Right atrium auricular region (tissue), 2 donors: Measurements from ENCODE around the gene TCERG1. TPM values are rescaled to one million over a fixed set of nuclear protein-coding genes. Genes with fewer than 3 reads are reported as not detected.

Source experiments
- DNase-seq: peaks from one replicate; pipeline ENCODE4 v3.0.0-alpha.2; 2019; ENCODE audit warnings: low spot score
- H3K27ac ChIP-seq, 2 donors: fragments of 200-600 bp; sonication (generic); 1 replicate in 1 of 2; 2 replicates in 1 of 2; pipeline ENCODE4 v1.5.1; 2016 to 2019
- H3K27me3 ChIP-seq, 2 donors: fragments of 200-600 bp; sonication (generic); one replicate each; pipeline versions ENCODE4 v1.5.1 to v1.6.0; 2017 to 2019
- H3K36me3 ChIP-seq: fragments of 200-600 bp; sonication (generic); one replicate; pipeline ENCODE4 v1.5.1; 2016
- H3K4me1 ChIP-seq, 2 donors: fragments of 200-600 bp; sonication (generic); one replicate each; pipeline versions ENCODE4 v1.5.1 to v1.6.0; 2017 to 2019
- H3K4me3 ChIP-seq, 2 donors: fragments of 200-600 bp; sonication (generic); 1 replicate in 1 of 2; 2 replicates in 1 of 2; pipeline ENCODE4 v1.5.1; 2017 to 2019; ENCODE audit warnings: mild to moderate bottlenecking in 1 of 2, moderate library complexity in 1 of 2
- H3K9me3 ChIP-seq, 2 donors: fragments of 200-600 bp; sonication (generic); one replicate each; pipeline ENCODE4 v1.5.1; 2019
- total RNA-seq, 2 donors: library from RNA; depleted of rRNA; stranded (reverse); fragments of >200 nt; gene quantifications; one replicate each; pipeline ENCODE4 v1.1.0, GENCODE V29; 2016
- TF ChIP-seq, protein P1 (sequence below), 2 donors: fragments of 200-600 bp; sonication (generic); IDR thresholded peaks; one replicate each; pipeline ENCODE4 v1.5.1; 2019; ENCODE audit warnings: antibody characterized with exemption in 2 of 2

TCERG1 gene
- total RNA-seq, 2 donors from 2014 or later = 19.1 to 20.5 TPM

DNA sequence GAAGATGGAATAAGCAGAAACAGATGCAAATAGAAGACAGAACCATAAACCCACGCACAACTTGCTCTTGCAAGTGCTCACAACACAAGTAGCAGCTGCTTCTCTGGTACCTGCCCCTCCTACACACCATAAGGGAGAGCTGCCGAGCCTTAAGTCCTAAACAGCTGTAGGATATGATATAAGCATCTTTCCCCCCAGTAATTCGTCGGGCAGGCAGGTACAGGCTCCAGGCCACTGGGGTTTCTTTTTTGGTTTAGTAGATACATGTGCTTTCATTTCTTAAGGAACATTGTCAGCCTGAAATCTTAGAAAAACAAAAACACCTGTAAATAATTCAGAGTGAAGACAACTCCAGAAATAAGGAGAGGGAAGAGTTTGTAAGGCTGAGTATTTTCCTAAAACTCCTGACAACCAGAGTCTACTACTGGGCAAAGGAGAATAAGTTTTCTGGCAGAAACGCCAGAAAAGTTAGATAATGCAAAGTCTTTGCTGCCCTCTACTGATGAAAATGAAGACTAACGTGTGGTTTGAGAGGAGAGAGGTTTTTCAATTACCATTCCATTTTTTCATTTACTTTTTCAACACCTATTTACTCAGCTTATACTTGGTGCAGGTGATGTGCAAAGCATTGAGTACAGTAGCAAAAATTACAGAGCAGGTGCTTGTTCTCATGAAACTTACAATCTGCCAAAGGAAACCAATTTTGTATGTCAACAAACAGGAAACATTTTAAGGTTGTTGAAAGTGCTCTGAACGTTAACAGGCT is 20.1 kb upstream of the TCERG1 start:
- no peaks in the 10 kb centered on the region for H3K9me3 ChIP-seq
- TF ChIP-seq, protein P1, sequence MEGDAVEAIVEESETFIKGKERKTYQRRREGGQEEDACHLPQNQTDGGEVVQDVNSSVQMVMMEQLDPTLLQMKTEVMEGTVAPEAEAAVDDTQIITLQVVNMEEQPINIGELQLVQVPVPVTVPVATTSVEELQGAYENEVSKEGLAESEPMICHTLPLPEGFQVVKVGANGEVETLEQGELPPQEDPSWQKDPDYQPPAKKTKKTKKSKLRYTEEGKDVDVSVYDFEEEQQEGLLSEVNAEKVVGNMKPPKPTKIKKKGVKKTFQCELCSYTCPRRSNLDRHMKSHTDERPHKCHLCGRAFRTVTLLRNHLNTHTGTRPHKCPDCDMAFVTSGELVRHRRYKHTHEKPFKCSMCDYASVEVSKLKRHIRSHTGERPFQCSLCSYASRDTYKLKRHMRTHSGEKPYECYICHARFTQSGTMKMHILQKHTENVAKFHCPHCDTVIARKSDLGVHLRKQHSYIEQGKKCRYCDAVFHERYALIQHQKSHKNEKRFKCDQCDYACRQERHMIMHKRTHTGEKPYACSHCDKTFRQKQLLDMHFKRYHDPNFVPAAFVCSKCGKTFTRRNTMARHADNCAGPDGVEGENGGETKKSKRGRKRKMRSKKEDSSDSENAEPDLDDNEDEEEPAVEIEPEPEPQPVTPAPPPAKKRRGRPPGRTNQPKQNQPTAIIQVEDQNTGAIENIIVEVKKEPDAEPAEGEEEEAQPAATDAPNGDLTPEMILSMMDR (IDR thresholded peaks at IDR 0.05) = peak; percentile 48 to 75
- H3K4me3 ChIP-seq = no peak overlapping the region
- no peaks in the 10 kb centered on the region for H3K36me3 ChIP-seq
- no peak for DNase-seq
- no peak overlapping the region for H3K27ac ChIP-seq
- no peaks in the 10 kb centered on the region for H3K4me1 ChIP-seq
- no peaks in the 10 kb centered on the region for H3K27me3 ChIP-seq

DNA sequence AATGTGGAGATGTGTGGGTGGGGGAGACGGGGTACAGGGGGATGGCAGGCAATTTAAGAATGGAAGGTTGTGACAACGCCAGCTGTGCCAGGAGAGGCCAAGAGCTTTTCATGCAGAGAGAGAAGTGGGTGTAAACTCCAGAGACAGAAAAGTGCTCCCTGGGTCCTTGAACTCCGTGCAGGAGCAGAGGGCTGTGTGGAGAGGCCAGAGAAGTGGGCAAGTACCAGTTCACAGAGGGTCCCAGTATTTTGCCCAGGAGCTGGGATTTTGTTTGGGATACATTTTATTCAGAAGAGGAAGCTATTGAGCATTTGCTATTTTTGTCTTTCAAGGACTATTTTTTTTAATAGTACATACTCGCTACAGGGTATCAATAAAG is 19.5 kb upstream of the TCERG1 start:
- no peak overlapping the region for H3K27ac ChIP-seq
- TF ChIP-seq, protein P1 (IDR thresholded peaks at IDR 0.05) = no peak

DNA sequence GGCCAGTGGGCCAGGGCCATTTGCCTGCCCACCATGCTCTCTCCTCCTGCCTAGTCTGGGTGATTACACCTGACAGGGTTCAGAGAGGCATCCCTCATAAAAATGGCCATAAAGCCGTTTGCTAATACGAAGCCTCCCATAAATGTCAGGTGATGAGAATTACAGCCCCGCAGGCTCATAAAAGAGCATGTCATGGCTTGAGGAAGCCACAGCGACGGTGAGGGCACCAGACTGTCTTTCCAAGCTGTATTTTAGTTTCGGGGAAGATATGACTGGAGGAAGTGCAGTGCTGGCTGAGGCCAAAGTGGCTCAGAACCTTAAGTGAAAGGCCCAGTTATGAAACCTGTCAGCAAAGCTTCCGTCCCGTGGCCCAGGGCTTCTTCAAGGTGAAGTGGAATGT is 18.5 kb upstream of the TCERG1 start:
- no peaks in the 10 kb centered on the region for H3K4me1 ChIP-seq
- H3K36me3 ChIP-seq = no peaks in the 10 kb centered on the region
- H3K27ac ChIP-seq = no peak overlapping the region
- no peak for DNase-seq
- TF ChIP-seq, protein P1 (IDR thresholded peaks at IDR 0.05) = no peak
- no peak overlapping the region for H3K4me3 ChIP-seq
- no peaks in the 10 kb centered on the region for H3K27me3 ChIP-seq
- no peaks in the 10 kb centered on the region for H3K9me3 ChIP-seq

More for the DNA sequence above, 19.5 kb upstream of the TCERG1 start:
- H3K27me3 ChIP-seq = no peaks in the 10 kb centered on the region
- no peaks in the 10 kb centered on the region for H3K9me3 ChIP-seq
- H3K36me3 ChIP-seq = no peaks in the 10 kb centered on the region
- no peaks in the 10 kb centered on the region for H3K4me1 ChIP-seq
- DNase-seq = no peak
- H3K4me3 ChIP-seq = no peak overlapping the region

DNA sequence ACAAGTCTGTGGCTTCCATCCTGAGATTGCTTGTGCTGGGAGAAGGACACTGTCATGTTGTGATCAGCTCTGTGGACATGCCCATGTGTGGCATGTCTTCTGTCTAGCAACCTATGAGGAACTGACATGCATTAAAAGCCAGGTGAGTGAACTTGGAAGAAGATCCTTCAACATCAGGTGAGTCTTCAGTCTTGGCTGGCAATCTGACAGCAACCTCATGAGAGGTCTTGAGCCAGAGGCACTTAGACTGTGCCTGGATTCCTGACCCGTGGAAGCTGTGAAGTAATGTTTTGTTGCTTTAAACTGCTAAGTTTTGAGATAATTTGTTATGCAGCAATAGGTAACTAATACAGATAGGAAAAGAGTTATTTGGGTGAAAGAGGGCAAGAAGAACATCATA is 6.8 kb upstream of the TCERG1 start:
- H3K27ac ChIP-seq = no peak overlapping the region

DNA sequence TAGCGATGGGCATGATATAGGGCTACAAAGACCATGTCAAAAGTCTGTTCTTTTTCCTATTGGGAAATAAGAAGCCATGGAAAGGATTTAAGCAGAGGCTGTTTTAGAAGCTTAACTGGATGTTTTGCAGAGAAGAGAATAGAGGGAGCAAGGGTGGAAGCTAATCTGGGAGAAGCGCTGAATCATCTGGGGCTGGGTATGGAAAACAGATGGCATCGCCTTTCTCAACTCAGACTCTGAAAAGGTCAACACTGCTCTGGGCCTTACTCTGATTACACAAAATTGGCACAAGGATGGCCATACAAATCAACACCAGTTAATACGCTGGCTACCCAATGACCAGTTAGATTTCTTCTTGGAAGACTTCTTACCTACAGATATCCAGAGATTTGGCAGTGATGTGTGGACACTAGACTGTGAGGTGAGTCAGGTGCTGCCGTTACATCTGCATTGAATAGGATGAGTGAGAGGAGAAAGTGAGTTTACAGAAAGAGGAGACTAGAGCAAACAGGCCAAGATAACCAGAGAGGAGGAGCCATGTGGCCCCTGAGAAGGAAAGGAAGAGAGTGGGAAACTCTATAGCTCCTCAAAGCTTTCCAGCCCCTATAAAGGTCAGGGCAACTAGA is 6.2 kb upstream of the TCERG1 start:
- Histone ChIP-seq H3K4me3 (no peak overlapping the region), H3K9me3 (no peaks in the 10 kb centered on the region), H3K36me3 (no peaks in the 10 kb centered on the region), H3K27me3 (no peaks in the 10 kb centered on the region), H3K4me1 (no peaks in the 10 kb centered on the region), H3K27ac (no peak overlapping the region)
- no peak for DNase-seq
- TF ChIP-seq, protein P1 (IDR thresholded peaks at IDR 0.05) = no peak

More for the DNA sequence above, 6.8 kb upstream of the TCERG1 start:
- Histone ChIP-seq H3K27me3 (no peaks in the 10 kb centered on the region), H3K36me3 (no peaks in the 10 kb centered on the region), H3K4me1 (no peaks in the 10 kb centered on the region), H3K9me3 (no peaks in the 10 kb centered on the region), H3K4me3 (no peak overlapping the region)
- TF ChIP-seq, protein P1 (IDR thresholded peaks at IDR 0.05) = no peak
- DNase-seq = no peak
